ENCODE results near the gene IRF7.
"Not testable (repeated sequence)": the region's sequence is repeated elsewhere in the genome, so short reads cannot be mapped to it uniquely, and the experiment has no call there.

The IRF7 gene

DNA sequence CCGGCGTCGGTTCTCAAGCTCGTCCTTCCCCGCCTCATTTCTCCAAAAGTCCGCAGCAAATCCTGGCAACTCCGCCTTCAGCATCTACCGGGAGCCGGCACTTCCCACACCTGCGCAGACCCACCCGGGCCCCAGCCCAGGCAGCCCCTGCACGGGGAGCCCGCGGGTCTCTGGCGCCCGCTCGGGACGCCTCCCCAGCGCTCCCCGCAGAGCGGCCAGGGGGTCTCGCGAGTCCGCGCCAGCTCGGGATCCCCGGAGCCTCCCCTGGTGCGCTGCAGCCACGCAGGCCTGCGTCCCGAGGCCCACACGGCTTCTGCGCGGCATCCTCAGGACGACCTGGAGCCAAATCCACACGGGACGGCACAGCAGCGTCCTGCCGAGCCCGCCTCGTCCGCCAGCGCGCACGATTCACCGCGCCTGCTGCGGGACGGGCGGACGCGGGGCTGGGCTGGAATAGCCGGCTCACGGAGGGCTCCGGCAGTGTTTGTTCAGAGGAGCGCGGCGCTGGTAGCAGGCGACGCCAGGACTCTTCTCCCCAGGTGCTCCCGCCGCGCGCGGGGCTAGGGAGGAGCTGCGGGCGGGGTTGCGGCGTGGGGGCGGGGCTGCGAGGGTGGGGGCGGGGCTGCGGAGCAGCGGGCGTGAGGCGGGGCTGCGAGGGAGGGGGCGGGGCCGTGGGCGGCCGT lies 40.3 kb downstream of the IRF7 start:
- Histone ChIP-seq H3K9me3 (ENCODE audit: insufficient read depth, low read depth, low read length) (no peaks in the 10 kb centered on the region), H3K27ac (ENCODE audit: low read depth, low read length) (no peak overlapping the region), H3K4me1 (ENCODE audit: insufficient read depth, low read length) (peaks cover 9% of the 10 kb centered on the region; the same call in 1 of the 2 replicates), H3K9ac (ENCODE audit: low read depth, low read length) (peak overlapping the region; percentile 66; the same call in 1 of the 2 replicates), H3K36me3 (ENCODE audit: insufficient read depth, low read length) (peaks cover 6% of the 10 kb centered on the region; the same call in 1 of the 2 replicates), H3K4me3 (ENCODE audit: low read length) (peak overlapping the region; percentile 77), H3K27me3 (ENCODE audit: insufficient read depth, low read length) (peaks cover 22% of the 10 kb centered on the region)
- 1% methylated on average over 75 of the region's 81 CpGs for WGBS

DNA sequence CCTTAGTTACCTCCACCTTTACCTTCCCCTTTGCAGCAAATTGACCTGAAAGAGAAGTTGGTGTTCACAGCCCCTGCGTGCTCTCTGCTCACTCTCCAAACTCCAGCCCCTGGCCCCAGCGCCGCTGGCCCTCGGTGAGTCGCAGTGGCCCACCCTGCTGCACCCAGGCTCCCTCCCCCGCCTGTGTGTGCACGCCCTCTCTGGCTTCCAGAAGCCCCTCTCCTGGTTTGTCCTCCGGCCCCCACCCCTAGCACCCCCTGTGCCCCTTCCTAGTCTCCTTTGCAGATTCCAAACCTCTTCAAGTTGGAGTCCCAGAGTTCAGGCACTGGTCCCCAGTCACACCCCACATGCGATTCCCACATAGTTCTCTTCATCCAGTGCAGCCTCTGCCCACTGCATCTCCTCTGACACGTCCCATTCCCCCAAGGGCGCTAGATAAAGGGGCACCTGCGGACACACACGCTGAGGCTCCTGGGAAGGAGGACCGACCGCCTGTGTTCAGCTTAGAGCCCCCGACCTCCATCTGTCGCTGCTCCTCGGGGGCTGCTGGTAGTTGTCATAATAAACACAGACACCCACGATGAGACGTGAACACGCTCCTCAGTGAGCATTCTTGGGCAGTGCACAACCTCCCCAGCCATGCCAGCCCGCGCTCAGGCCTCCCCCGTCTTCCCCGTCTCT lies 41.0 kb downstream of the IRF7 start:
- Histone ChIP-seq H3K9ac (ENCODE audit: low read depth, low read length) (peak overlapping the region; percentile 66; the same call in 1 of the 2 replicates), H3K27me3 (ENCODE audit: insufficient read depth, low read length) (peaks cover 22% of the 10 kb centered on the region), H3K4me3 (ENCODE audit: low read length) (peak overlapping the region; percentile 77), H3K27ac (ENCODE audit: low read depth, low read length) (no peak overlapping the region), H3K4me1 (ENCODE audit: insufficient read depth, low read length) (peaks cover 9% of the 10 kb centered on the region; the same call in 1 of the 2 replicates), H3K9me3 (ENCODE audit: insufficient read depth, low read depth, low read length) (no peaks in the 10 kb centered on the region), H3K36me3 (ENCODE audit: insufficient read depth, low read length) (peaks cover 6% of the 10 kb centered on the region; the same call in 1 of the 2 replicates)
- WGBS: 16% methylated on average over 25 of the region's 25 CpGs

DNA sequence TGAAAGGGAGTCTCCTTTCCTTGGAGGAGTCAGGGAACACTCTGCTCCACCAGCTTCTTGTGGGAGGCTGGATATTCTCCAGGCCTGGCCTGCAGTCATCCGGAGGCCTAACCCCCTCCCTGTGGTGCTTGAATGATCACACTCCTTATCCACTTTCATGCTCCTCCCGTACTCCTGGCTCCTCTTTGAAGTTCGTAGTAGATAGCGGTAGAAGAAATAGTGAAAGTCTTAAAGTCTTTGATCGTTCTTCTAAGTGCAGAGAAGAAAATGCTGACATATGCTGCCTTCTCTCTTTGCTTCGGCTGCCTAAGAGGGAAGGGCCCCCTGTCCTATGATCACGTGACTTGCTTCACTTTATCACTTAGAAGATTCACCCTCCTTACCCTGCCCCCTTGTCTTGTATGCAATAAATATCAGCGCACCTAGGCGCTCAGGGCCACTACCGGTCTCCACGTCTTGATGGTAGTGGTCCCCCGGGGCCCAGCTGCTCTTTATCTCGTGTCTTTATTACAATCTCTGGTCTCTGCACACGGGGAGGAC lies 41.6 kb downstream of the IRF7 start:
- H3K27ac ChIP-seq (ENCODE audit: low read depth, low read length); H3K4me3 ChIP-seq (ENCODE audit: low read length); H3K9ac ChIP-seq (ENCODE audit: low read depth, low read length); H3K9me3 ChIP-seq (ENCODE audit: insufficient read depth, low read depth, low read length); H3K36me3 ChIP-seq (ENCODE audit: insufficient read depth, low read length); H3K4me1 ChIP-seq (ENCODE audit: insufficient read depth, low read length): not testable (repeated sequence)
- H3K27me3 ChIP-seq (ENCODE audit: insufficient read depth, low read length): peaks cover 22% of the 10 kb centered on the region
- WGBS: 58% methylated on average over 13 of the region's 14 CpGs

DNA sequence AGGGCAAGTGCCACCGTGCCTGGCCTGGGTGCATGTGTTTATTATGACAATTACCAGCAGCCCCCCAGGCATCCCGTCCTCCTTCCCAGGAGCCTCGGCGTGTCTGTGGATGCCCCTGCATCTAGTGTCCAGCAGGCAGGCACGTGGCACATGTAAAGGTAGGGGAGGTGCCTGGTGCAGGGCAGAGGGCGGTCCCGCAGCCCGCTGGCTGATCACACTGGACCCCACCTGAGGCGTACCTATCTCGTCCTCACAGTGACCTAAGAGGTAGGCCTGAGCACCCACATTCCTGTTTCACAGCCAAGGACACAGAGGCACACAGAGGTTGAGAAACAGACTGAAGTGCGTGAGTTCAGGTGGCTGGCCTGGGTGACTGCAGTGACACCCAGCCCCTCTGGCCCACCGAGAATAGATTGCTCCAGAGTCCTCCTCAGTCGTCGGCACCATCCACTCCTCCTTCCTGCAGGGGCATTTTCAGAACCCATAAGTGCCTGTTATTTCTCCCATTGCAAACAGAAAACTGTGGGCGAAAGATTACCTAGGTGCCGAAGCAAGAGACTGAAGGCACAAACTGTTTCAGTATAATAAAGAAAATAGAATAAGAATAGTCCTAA lies 42.5 kb downstream of the IRF7 start:
- no peaks in the 10 kb centered on the region for H3K9me3 ChIP-seq (ENCODE audit: insufficient read depth, low read depth, low read length)
- no peak overlapping the region for H3K4me3 ChIP-seq (ENCODE audit: low read length)
- no peak overlapping the region for H3K9ac ChIP-seq (ENCODE audit: low read depth, low read length)
- peaks cover 9% of the 10 kb centered on the region; the same call in 1 of the 2 replicates for H3K4me1 ChIP-seq (ENCODE audit: insufficient read depth, low read length)
- H3K36me3 ChIP-seq (ENCODE audit: insufficient read depth, low read length): peaks cover 2% of the 10 kb centered on the region; the same call in 1 of the 2 replicates
- peaks cover 22% of the 10 kb centered on the region for H3K27me3 ChIP-seq (ENCODE audit: insufficient read depth, low read length)
- no peak overlapping the region for H3K27ac ChIP-seq (ENCODE audit: low read depth, low read length)
- 92% methylated on average over 15 of the region's 16 CpGs for WGBS

DNA sequence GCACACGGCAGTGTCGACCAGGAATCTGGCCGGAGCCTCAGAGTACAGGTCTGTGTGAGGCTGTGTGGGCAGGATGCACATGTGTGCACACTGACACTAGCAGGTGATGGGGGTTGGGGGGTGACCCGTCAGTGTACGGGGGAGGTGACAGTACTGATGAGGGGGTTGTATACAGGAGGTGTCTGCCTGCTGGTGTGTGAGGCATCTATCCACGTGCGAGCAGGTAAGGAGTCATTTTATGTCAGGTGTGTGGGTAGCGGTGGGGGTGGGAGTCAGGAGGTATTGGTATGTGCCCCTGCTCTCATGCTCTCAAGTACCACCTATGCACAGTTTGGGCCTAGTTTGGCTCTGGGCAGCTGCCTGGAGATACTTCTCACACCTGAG lies 44.0 kb downstream of the IRF7 start:
- Histone ChIP-seq H3K27ac (ENCODE audit: low read depth, low read length) (no peak overlapping the region), H3K9me3 (ENCODE audit: insufficient read depth, low read depth, low read length) (no peaks in the 10 kb centered on the region), H3K4me3 (ENCODE audit: low read length) (no peak overlapping the region), H3K4me1 (ENCODE audit: insufficient read depth, low read length) (peaks cover 9% of the 10 kb centered on the region; the same call in 1 of the 2 replicates), H3K27me3 (ENCODE audit: insufficient read depth, low read length) (peaks cover 22% of the 10 kb centered on the region), H3K9ac (ENCODE audit: low read depth, low read length) (no peak overlapping the region), H3K36me3 (ENCODE audit: insufficient read depth, low read length) (0 out of 2 replicates have a peak, but pooled peaks cover 2% of the 10 kb centered on the region)
- 67% methylated on average over 8 of the region's 8 CpGs for WGBS

DNA sequence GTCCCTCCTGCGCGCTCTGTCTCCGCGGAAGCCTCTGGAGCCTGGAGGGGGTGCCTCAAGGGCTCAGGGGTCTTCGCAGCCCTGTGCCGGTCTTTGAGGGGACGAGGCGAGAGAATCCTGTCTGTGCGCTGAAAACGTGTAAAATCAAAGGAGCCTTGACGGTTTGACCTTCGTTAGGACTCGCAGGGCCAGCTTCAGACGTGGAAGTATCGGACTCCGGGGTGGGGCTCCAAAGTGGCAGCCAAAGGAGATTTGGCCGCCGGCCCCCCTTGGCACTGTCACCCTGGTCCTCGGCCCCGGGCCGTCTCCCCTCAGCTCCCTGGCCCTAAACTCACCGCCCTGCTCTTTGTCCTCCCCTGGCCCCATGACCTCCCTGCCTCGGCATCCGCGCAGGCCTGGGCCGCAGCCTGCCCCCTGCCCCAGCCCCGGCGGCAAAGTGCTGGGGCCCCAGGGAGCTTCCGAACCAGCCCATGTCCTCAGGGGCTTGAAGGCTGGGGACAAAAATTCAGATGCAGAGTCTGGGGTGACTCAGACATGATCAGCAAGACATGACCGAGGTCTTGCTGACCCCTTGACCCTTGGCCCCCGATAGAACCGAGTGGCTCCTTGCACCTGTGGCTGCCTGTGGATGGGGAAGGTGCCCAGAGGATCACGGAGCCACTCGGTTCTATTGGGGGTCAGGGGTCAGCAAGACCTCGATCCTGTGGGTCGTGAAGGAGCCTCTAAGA lies 46.4 kb downstream of the IRF7 start:
- WGBS: 48% methylated on average over 36 of the region's 36 CpGs
- Histone ChIP-seq H3K9ac (ENCODE audit: low read depth, low read length) (peak overlapping the region; percentile 66), H3K27ac (ENCODE audit: low read depth, low read length) (no peak overlapping the region)

DNA sequence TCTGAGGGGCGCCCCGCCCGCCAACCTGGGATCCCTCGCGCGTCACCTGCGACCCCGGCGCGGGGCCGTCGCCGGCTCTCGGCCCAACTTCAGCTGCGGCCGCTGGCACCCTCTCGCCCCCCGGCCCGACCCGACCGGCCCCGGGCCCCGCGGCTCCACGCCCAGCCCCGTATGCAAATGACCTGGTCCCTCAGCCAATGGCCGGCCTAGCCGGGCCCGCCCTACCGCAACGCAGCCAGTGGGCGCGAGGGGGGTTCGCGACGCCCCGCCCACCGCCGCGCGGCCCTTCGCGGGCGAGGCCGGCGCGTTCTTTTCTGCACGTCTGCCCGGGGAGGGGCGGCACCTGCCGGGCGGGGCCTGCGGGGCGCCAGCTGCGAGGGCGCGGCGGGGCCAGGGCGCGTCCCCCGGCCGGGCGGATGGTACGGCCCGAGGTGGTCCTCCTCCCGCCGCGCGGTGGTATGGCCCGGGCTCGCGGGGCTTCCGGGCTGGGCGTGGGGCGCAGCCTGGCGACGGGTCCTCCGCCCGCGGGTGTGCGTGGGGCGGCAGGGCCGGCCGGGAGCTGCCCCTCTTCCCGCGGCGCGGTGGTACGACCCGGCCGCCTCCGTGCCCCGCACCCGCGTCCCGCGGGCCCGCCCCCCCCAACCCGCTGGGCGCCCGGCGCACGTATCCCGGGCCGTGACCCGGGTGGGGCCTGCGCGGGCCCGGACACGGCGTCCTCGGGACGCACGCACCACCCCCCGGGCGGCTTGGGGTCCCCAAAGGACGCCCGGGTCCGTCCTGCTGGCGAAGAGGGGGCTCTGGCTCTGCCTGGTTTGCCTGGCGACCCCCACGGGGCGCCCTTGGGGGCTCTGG lies 47.2 kb downstream of the IRF7 start:
- H3K27me3 ChIP-seq (ENCODE audit: insufficient read depth, low read length): peaks cover 6% of the 10 kb centered on the region
- H3K36me3 ChIP-seq (ENCODE audit: insufficient read depth, low read length): peaks cover 10% of the 10 kb centered on the region; the same call in 1 of the 2 replicates
- H3K4me3 ChIP-seq (ENCODE audit: low read length): peak overlapping the region; percentile 65
- H3K27ac ChIP-seq (ENCODE audit: low read depth, low read length): no peak overlapping the region
- H3K9me3 ChIP-seq (ENCODE audit: insufficient read depth, low read depth, low read length): no peaks in the 10 kb centered on the region
- WGBS: 2% methylated on average over 123 of the region's 123 CpGs
- peaks cover 10% of the 10 kb centered on the region; the same call in 1 of the 2 replicates for H3K4me1 ChIP-seq (ENCODE audit: insufficient read depth, low read length)
- peak overlapping the region; percentile 66 for H3K9ac ChIP-seq (ENCODE audit: low read depth, low read length)

More for the DNA sequence above, 46.4 kb downstream of the IRF7 start:
- H3K4me3 ChIP-seq (ENCODE audit: low read length): peak overlapping the region; percentile 65
- H3K27me3 ChIP-seq (ENCODE audit: insufficient read depth, low read length): peaks cover 9% of the 10 kb centered on the region
- peaks cover 12% of the 10 kb centered on the region for H3K4me1 ChIP-seq (ENCODE audit: insufficient read depth, low read length)
- H3K9me3 ChIP-seq (ENCODE audit: insufficient read depth, low read depth, low read length): no peaks in the 10 kb centered on the region
- 0 out of 2 replicates have a peak, but pooled peaks cover 3% of the 10 kb centered on the region for H3K36me3 ChIP-seq (ENCODE audit: insufficient read depth, low read length)

DNA sequence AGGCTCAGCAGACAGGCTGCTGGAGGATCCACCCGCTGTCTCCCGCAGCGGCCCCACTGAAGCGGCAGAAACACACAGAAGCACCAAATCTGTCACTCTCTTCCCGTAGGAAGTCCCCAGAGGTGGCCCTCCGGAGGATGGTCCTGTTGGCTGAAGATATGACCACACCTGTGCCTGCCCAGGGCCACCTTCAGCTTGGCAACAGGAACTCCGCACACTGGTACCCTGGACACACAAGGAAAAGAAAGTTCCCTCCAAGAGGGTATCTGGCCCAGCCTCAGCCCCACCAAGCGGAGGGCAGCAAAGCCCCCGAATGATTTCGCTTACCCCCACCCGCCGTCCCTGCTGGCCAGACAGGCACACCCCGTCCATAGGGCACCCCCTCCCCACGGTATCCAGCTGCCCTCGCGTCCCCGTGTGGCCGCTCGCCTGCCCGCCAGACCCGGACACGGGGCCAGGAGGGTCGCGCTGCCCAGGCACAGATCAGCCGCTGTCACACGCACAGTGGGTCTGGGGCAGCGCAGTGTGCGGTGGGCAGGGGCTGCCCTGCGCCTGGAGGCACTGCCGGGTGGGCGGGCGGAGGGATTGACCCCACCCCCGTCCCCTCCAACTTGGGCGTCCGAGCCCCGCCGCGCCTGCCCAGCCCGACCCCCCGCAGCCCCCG lies 48.0 kb downstream of the IRF7 start:
- H3K27me3 ChIP-seq (ENCODE audit: insufficient read depth, low read length): no peaks in the 10 kb centered on the region; the same call in 1 of the 2 replicates
- H3K4me3 ChIP-seq (ENCODE audit: low read length): peak overlapping the region; percentile 65
- peak overlapping the region; percentile 25; the same call in 1 of the 2 replicates for H3K9ac ChIP-seq (ENCODE audit: low read depth, low read length)
- 20% methylated on average over 41 of the region's 41 CpGs for WGBS
- peaks cover 10% of the 10 kb centered on the region; the same call in 1 of the 2 replicates for H3K4me1 ChIP-seq (ENCODE audit: insufficient read depth, low read length)
- no peaks in the 10 kb centered on the region for H3K9me3 ChIP-seq (ENCODE audit: insufficient read depth, low read depth, low read length)
- H3K27ac ChIP-seq (ENCODE audit: low read depth, low read length): no peak overlapping the region
- peaks cover 13% of the 10 kb centered on the region; the same call in 1 of the 2 replicates for H3K36me3 ChIP-seq (ENCODE audit: insufficient read depth, low read length)

DNA sequence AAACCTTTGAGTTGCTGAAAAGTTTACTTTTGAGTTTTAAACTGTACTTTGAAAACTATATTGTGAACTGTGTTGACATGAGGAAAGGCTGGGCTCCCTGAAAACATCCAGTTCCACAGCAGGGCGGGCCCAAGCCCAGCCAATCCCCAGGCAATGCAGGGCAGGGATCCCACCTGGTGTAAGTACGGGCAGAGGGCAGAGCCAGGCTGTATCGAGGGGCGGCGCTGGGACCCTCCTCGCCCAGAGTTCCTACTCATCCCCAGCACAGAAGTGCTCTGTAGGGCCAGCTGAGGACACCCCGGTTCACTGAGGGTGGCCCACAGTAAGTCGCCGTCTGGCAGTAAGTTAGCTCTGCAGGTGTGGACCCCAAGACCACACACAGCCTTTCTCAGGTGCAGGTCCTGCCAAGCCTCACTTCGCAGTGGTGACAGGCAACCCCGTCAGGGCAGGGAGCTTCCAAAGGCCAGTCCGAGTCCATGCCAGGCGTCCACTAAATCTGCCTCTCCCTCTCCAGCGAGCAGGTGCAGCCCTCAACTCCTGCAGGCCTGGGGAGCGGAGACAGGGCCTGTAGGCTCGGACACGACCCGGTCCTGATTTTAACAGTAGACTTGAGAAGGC lies 48.6 kb downstream of the IRF7 start:
- H3K27ac ChIP-seq (ENCODE audit: low read depth, low read length): no peak overlapping the region
- no peaks in the 10 kb centered on the region; the same call in 1 of the 2 replicates for H3K27me3 ChIP-seq (ENCODE audit: insufficient read depth, low read length)
- WGBS: 91% methylated on average over 18 of the region's 18 CpGs
- H3K4me3 ChIP-seq (ENCODE audit: low read length): peak overlapping the region; percentile 65; the same call in 1 of the 2 replicates
- no peak overlapping the region for H3K9ac ChIP-seq (ENCODE audit: low read depth, low read length)
- peaks cover 13% of the 10 kb centered on the region; the same call in 1 of the 2 replicates for H3K36me3 ChIP-seq (ENCODE audit: insufficient read depth, low read length)
- H3K9me3 ChIP-seq (ENCODE audit: insufficient read depth, low read depth, low read length): no peaks in the 10 kb centered on the region
- H3K4me1 ChIP-seq (ENCODE audit: insufficient read depth, low read length): peaks cover 10% of the 10 kb centered on the region; the same call in 1 of the 2 replicates

All from HUES64 (cell line).